A172 (cell line): ENCODE data around the gene FBXO17. TPM values are rescaled to one million over a fixed set of nuclear protein-coding genes. Genes with fewer than 3 reads are reported as not detected.

Experiments used
- DNase-seq: peaks from one replicate; pipeline ENCODE4 v3.0.0-alpha.2; 2015; ENCODE audit warnings: low spot score
- total RNA-seq: library from RNA; depleted of rRNA; stranded (reverse); fragments of >200 nt; shearing (Covaris generic); gene quantifications from 2 replicates; pipeline ENCODE4 v1.2.3, GENCODE V29; 2014

The FBXO17 gene
- total RNA-seq, 1 experiment from 2014 or later: 21.9 TPM

- no peak for DNase-seq
Observed at GRCh38 chr19:38917516-38917915, 58.0 kb downstream of the FBXO17 start.

DNA sequence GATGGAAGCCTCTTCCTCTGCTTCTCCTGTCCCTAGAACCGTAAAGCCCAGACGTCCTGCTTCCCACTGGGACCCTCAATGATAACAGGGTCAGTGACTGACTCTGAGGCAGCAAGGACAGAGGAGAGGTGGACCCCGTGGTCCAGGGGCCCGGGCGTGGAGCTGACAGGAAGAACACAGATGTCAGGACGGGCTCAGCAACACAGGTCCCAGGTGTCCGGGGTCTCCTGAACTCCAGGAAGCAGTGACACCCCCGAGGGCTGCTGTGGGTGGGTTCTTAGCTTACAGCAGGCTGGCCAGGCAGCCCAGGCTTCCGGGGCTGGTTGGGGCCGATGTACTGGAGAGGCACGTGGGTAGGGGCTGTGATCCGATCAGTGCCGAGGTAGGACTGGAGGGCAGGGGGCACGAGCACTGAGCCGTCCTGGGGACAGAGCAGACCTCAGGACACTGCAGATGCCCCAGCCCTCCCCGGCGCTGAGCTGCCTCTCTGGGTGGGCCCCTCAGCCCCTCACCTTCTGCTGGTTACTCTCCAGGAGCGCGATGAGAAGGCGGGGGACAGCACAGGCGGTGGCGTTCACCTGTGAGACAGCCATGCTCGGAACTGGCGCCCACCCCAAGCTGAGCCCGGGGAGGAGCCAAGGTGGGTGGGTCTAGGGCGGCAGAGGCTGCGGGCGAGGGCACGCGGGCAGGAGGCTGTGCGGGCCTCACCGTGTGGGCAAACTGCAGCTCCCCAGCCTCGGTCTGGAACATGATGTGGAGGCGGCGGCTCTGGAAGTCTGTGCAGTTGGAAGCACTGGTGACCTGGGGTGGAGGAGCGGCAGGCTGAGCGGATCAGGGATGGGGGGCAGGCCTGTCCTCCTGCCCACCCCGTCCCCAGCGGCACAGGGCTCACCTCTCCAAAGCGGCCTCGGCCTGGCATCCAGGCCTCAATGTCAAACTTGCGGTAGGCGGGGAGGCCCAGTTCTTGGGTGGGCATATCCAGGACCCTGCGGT is 59.9 kb downstream of the FBXO17 start:
- no peak for DNase-seq

- DNase-seq: no peak
Observed at GRCh38 chr19:38913958-38914357, 61.6 kb downstream of the FBXO17 start.

- DNase-seq: no peak
Observed at GRCh38 chr19:38912600-38913514, 62.7 kb downstream of the FBXO17 start.

DNA sequence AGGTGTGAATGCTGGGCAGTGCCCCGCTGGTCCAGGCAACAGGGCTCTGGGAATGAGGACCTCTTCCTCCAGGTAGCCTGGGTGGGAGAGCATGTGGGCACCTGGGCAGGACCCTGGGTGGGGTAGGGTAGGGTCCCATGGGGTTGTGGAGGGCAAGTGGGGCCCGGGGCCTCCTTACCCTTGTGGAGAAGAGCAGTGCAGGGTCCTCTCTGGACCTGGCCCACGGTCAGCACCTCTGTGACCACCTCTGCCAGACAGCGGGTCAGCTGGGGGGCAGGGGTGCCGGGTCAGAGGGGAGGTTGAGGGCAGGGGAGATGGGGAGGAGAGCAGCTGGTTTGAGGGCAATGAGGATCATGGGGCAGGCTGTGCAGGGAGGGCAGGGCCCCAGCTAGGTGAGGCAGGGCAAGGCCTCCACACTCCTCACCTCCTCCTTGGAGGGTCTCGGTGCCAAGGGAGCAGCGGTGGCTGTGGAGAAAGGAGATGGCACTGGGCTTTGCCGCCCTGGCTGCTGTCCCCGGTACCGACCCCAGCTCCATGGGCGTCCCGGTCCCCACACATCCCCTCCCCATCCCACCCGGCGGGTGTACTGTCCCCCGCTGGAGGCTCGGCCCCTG is 64.0 kb downstream of the FBXO17 start:
- DNase-seq: no peak

DNA sequence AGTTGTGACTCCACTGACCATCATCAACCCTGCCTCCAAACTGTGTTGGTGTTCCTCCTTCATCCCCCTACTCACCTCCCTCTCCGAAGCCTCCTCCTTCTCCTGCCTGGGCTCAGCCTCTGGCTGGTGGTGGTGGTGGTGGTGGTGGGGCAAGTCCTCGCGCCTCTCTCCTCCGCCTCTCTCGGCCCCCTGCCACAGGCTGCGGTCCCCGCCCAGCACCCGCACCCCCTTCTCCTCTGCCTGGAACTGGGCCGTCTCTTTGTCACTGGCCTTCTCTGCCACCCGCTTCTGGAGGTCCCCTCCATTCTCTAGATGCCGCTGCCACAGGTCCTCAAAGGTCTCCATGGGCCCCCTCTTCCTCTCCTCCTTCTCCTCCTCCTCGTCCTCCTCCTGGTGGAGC is 65.1 kb downstream of the FBXO17 start:
- DNase-seq: no peak

DNA sequence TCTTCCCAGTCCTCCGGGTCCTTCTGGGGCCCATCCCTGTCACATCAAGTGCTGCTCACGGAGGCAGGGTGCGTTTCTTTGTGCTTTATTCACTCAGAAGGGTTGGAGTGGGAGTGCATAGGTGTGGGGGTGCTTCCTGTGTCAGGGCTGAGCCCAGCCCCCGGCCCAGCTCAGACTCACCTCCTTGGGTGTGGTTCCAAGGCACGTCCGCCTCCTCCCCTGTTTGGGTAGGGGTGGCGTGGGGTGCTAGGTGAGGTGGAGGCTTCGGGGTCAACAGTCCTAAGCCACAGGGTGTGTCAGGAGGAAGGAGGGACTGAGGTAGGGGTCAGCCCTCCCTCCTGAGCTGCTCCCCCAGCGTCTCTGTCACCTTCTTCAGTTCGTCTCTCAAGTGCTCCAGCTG is 66.6 kb downstream of the FBXO17 start:
- no peak for DNase-seq

DNA sequence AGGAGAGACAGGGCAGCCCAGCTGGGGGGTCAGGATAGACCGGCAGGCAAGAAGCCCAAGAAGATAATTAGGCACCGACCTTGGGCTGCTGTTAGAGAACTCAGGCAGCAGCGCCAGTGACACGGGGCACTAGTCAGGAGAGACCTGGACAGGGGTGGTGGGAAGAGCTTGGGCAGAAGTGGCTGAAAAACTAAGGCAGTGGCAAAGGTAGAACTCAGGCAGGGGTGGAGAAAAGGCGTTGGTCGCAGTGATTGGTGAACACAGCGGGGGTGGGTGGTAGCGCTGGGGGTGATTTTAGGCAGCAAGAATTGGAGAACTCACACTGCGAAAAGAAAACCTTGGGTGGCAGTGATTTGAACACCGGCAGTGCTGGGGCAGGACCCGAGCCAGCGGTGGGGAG is 67.9 kb downstream of the FBXO17 start:
- no peak for DNase-seq

DNA sequence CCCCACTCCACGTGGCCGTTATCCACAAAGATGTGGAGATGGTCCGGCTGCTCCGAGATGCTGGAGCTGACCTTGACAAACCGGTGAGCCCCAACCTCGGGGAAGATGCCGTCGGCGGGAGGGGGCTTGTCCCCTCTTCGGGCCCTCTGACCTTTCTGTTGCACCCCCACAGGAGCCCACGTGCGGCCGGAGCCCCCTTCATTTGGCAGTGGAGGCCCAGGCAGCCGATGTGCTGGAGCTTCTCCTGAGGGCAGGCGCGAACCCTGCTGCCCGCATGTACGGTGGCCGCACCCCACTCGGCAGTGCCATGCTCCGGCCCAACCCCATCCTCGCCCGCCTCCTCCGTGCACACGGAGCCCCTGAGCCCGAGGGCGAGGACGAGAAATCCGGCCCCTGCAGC is 68.3 kb downstream of the FBXO17 start:
- no peak for DNase-seq

DNA sequence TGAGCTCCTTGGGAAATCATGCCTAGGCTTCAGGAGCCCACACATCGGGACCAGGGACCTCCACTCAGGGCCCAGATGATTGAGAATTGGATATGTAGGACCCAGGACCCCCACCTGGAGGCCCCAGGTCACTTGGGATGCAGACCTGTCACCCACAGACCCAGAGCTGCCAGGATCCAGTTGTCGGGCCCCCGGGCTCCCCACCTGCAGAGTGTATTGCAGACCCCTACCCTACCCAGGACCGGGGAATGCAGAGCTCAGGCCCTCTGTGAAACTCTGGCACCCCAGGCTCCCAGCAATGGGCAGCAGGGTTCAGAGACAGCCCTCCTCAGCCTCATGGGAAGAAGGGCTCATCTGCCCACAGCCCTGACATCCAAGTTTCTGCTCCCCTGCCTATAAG is 69.9 kb downstream of the FBXO17 start:
- DNase-seq: no peak

GRCh38 chr19:38904581-38905539 is 70.7 kb downstream of the FBXO17 start:
- DNase-seq: no peak

DNA sequence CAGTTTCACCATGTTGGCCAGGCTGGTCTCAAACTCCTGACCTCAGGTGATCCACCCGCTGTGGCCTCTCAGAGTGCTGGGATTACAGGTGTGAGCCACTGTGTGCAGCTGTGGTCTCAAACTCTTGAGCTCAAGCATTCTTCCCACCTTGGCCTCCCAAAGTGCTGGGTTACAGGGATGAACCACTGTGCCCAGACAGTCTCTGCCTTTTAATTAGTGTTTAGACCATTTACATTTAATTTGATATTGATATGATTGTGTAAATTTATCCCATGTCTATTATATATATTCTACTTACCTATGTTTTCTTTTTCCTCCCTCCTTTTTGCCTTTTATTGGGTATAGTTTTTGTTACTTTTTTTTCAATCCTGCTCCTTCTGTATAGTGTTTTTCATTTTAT is 73.9 kb downstream of the FBXO17 start:
- no peak for DNase-seq

GRCh38 chr19:38900743-38901190 is 74.8 kb downstream of the FBXO17 start:
- no peak for DNase-seq

GRCh38 chr19:38900202-38900629 is 75.3 kb downstream of the FBXO17 start:
- no peak for DNase-seq

GRCh38 chr19:38899447-38900201 is 75.9 kb downstream of the FBXO17 start, which contains the start of the genes NFKBIB and SIRT2:
Gene NFKBIB (plus strand): TSS chr19:38899969. CDS start chr19:38900033, 64 bp downstream.
Gene SIRT2 (minus strand): TSS chr19:38899618. CDS start chr19:38899521, 97 bp downstream.
- DNase-seq: peak; percentile 100

DNA sequence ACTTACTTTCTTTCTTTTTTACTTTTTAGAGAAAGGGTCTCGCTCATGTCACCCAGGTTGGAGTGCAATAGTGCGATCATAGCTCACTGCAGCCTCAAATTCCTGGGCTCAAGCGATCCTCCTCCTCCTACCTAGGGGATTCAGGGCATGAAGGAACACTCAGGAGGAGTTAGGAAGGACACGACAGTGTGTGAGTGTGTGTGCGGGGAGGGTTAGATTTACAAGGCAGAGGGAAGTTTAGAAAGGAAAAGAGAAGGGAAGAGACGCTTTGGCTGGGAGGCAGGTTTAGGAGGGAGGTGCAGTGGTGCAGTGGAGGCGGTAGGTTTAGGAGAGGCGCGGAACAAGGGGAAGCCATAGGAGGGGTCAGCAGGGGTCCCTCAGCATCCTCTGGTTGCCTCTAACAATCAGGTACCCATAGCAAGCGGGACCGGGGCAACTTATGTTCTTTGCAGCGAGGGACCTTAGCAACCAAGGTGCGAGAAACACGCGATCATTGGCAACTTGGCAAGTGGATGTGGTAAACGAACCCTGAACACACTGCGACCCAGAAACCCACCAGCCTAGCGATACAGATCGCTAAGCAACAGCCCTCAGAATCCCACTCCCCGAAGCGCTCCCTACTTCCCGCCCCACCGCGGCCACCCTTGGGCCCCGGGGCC is 76.6 kb downstream of the FBXO17 start:
- peak; percentile 11 for DNase-seq

DNA sequence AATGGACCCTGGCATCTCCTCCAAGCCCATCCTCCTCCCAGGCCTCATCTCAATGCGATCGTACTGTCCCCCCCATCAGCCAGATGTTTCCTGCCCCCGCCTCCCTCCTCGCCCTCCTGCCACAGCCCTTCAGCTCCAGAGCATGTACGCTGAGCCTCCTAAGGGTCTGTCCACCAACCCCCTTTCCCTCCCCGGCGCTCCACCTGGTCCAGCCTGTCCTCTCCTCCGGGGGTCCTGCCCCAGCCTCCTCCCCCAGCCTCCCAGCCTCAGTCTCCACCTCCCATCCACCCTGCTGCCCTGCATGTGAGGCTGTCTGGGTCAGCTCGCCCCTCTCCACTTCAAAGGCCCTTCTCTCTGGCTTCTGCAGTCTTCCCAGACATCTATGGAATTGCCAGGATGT is 80.6 kb downstream of the FBXO17 start:
- no peak for DNase-seq

DNA sequence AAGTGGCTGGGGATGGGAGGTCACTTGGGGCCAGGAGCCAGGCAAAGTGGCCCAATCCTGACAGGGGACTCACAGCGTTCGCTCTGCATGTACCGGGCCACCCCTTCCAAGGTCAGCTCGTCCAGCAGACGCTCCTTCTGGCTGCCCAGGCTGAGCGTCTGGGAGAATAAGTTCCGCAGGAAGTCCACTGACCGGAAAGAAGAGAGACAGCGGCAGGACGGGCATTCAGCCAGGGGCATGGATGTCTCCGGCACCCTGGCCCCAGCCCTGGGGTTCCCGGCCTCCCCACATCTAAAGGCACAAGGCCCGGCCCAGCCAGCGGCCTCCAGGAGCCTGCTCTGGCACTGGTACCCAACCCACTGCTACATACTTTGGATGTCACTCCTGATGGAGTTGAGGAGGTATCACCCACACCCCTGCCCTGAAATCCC is 82.2 kb downstream of the FBXO17 start:
- DNase-seq: no peak

GRCh38 chr19:38892841-38893240 is 82.7 kb downstream of the FBXO17 start:
- DNase-seq: no peak
